BE2C (cell line): Measurements from ENCODE around the gene ALDH1A1.

ENCODE experiments used
- DNase-seq: peaks from one replicate; pipeline ENCODE4 v3.0.0-alpha.2; 2020
- H3K27me3 ChIP-seq: fragments of 250-450 bp; sonication (Bioruptor Pico); 2 replicates; pipeline ENCODE4 v1.5.1; 2020; ENCODE audit warnings: mild to moderate bottlenecking
- H3K36me3 ChIP-seq: fragments of 250-450 bp; sonication (Bioruptor Pico); 2 replicates; pipeline ENCODE4 v1.5.1; 2020; ENCODE audit warnings: mild to moderate bottlenecking
- H3K4me1 ChIP-seq: fragments of 250-450 bp; sonication (Bioruptor Pico); 2 replicates; pipeline ENCODE4 v1.5.1; 2020
- H3K4me3 ChIP-seq: 2 replicates; pipeline ENCODE4 v1.5.1; 2011; ENCODE audit warnings: low read depth, low read length
- H3K9me3 ChIP-seq: fragments of 250-450 bp; sonication (Bioruptor Pico); 2 replicates; pipeline ENCODE4 v1.5.1; 2020
- TF ChIP-seq, protein P1 (sequence below): IDR thresholded peaks from 2 replicates; pipeline ENCODE4 v1.5.1; 2012; ENCODE audit warnings: mild to moderate bottlenecking, low read depth, low read length

The ALDH1A1 gene

GRCh38 chr9:72928042-72928507 is 24.8 kb downstream of the ALDH1A1 start:
- no peak overlapping the region for H3K4me3 ChIP-seq
- no peaks in the 10 kb centered on the region for H3K27me3 ChIP-seq
- H3K9me3 ChIP-seq: no peaks in the 10 kb centered on the region
- no peak for DNase-seq
- TF ChIP-seq, protein P1, sequence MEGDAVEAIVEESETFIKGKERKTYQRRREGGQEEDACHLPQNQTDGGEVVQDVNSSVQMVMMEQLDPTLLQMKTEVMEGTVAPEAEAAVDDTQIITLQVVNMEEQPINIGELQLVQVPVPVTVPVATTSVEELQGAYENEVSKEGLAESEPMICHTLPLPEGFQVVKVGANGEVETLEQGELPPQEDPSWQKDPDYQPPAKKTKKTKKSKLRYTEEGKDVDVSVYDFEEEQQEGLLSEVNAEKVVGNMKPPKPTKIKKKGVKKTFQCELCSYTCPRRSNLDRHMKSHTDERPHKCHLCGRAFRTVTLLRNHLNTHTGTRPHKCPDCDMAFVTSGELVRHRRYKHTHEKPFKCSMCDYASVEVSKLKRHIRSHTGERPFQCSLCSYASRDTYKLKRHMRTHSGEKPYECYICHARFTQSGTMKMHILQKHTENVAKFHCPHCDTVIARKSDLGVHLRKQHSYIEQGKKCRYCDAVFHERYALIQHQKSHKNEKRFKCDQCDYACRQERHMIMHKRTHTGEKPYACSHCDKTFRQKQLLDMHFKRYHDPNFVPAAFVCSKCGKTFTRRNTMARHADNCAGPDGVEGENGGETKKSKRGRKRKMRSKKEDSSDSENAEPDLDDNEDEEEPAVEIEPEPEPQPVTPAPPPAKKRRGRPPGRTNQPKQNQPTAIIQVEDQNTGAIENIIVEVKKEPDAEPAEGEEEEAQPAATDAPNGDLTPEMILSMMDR: no peak
- no peaks in the 10 kb centered on the region for H3K4me1 ChIP-seq
- H3K36me3 ChIP-seq: no peaks in the 10 kb centered on the region

DNA sequence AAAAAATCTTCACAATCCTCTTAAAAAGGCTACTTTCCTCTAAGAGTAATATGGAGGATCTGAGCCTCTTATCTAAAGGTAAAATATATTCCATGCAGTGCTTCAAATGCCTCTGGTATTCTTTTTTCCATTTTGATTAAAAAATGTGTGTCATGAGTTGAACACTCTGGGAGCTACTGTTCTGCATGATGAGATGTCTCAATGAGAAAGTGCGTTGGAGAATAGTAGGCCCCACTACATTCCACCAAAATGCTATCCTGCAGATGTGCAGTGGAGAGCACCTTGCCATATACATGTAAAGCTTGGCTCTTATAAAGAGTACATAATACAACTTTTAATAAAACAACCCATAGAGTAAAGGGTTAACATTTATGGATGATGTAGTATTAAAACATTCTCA is 26.3 kb downstream of the ALDH1A1 start:
- TF ChIP-seq, protein P1: no peak
- no peak for DNase-seq
- H3K4me1 ChIP-seq: no peaks in the 10 kb centered on the region
- no peaks in the 10 kb centered on the region for H3K36me3 ChIP-seq
- H3K4me3 ChIP-seq: no peak overlapping the region
- H3K9me3 ChIP-seq: no peaks in the 10 kb centered on the region
- no peaks in the 10 kb centered on the region for H3K27me3 ChIP-seq

GRCh38 chr9:72925891-72926290 is 27.0 kb downstream of the ALDH1A1 start:
- Histone ChIP-seq H3K27me3 (no peaks in the 10 kb centered on the region), H3K9me3 (no peaks in the 10 kb centered on the region), H3K4me3 (no peak overlapping the region), H3K4me1 (no peaks in the 10 kb centered on the region), H3K36me3 (no peaks in the 10 kb centered on the region)
- TF ChIP-seq, protein P1: no peak
- DNase-seq: no peak

DNA sequence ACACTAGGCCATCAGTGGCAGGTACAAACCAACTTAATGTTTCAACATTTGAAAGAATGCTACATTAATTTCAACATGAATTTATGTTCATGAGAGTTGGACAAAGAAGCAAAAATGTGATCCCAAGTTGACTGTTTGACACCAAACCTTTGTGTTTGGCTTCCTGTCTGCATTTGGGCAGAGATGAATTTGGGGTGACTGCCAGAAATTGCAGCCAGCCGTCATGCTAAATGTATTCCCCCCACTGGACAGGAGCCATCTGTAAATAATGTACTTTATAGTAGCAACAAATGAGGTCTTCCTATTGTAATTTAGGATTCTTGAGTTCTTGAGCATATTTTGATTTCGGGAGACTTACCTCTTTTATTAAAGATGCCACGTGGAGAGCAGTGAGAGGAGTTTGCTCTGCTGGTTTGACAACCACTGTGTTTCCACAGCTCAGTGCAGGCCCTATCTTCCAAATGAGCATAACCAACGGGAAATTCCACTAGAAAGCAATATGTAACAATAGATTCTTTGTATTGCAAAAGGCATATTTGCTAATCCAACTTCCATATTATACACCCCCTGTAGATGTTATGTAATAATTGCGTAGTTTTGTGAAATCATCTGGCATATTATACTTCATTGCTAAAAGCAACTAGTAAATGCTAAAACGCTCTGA is 27.6 kb downstream of the ALDH1A1 start:
- Histone ChIP-seq H3K27me3 (no peaks in the 10 kb centered on the region), H3K4me3 (no peak overlapping the region), H3K9me3 (no peaks in the 10 kb centered on the region), H3K4me1 (no peaks in the 10 kb centered on the region), H3K36me3 (no peaks in the 10 kb centered on the region)
- no peak for DNase-seq
- TF ChIP-seq, protein P1: no peak

DNA sequence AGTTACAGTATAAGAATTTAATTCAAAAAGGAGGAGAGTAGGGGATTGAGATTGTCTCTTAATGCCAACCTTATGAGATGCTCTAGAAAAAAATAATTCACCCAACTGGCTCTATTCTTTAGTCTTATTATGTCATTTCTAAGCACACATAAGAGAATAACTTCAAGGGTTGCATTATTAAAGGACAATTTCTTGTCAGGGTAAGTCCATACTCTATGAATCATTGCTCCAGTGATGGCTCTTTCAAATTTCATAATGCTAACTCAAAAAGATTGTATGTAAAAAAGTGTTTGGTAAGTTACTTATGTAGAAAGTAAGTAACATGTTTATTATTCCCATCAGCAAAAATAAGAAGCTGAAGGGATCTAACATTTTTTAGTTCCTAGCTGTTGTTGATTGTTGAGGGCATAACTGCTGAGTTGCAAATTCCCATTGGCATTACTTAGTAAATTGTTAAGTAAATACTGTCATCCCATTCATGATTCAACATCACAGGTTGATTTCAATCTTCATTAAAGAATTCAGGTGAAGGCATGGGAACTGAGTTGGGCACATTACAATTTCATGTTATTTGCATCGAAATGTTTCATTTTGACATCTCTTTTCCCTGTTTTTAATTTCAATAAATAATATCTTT is 28.6 kb downstream of the ALDH1A1 start:
- Histone ChIP-seq H3K4me1 (no peaks in the 10 kb centered on the region), H3K36me3 (no peaks in the 10 kb centered on the region), H3K9me3 (no peaks in the 10 kb centered on the region), H3K4me3 (no peak overlapping the region), H3K27me3 (no peaks in the 10 kb centered on the region)
- no peak for DNase-seq
- TF ChIP-seq, protein P1: no peak

DNA sequence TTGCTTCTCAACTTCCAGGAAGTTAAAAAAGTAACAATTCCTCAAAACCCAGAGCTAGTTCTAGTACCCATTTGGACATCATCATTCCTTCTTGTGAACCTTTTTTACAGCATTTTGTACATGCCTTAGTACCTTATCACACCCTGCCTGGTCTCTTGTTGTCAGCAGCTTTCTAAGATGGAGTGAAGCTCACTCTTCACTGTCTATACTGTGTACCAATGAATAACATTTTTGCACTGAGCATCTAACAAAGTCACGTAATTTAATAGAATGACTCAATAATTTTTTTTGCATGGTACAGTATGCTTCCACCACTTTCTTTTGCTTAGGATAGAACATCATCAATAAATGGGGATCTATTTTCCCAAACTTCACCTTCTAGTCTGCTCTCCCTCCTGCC is 29.8 kb downstream of the ALDH1A1 start:
- no peak overlapping the region for H3K4me3 ChIP-seq
- no peaks in the 10 kb centered on the region for H3K4me1 ChIP-seq
- H3K36me3 ChIP-seq: no peaks in the 10 kb centered on the region
- no peaks in the 10 kb centered on the region for H3K9me3 ChIP-seq
- TF ChIP-seq, protein P1: no peak
- DNase-seq: no peak
- no peaks in the 10 kb centered on the region for H3K27me3 ChIP-seq
